Stimulated activated naive CD4-positive, alpha-beta T cell (primary cell): Measurements from ENCODE around the gene KLHL14.
A peak's percentile ranks its signal among the peaks of the same experiment; 100 is the strongest.
"Not testable (repeated sequence)": the region's sequence is repeated elsewhere in the genome, so short reads cannot be mapped to it uniquely, and the experiment has no call there.

Experiments
- DNase-seq, 6 experiments: peaks; one replicate each; lab custom pipeline; 2025; lab: John Stamatoyannopoulos, UW

The KLHL14 gene

DNA sequence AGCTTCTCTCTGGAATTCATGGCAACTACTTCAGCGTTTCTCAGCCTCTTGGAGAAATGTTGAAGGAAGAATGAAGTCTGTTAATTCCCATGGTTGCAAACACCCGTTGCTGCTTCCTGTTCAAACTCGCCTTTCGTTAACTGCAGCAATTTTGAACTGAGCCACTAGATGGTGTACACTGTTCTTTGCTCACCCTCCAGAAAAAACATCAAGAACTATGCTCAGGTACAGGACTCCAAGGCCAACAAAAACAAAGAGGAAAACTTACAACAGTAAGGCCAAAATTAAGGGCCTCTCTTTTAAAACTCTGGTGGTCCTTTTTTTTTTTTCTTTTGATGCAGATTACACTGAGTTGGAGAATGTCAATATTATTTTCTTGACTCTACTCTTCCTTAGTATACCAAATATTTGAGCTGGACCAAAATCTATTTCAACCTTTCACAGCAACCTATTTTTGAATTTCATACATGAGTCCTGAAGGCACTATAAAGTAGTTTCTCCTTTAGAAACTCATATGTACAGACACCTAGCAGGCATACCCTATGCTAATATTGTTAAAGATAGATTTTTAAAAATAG, 58.2 kb downstream of the KLHL14 start:
- peak in 2 of 6 experiments; percentile 2 to 7 for DNase-seq

- DNase-seq = no peak
Observed at GRCh38 chr18:32712860-32713259, 60.0 kb downstream of the KLHL14 start.

- no peak for DNase-seq
Observed at GRCh38 chr18:32711862-32712261, 61.0 kb downstream of the KLHL14 start.

GRCh38 chr18:32707586-32707985, 65.2 kb downstream of the KLHL14 start:
- DNase-seq = no peak

DNA sequence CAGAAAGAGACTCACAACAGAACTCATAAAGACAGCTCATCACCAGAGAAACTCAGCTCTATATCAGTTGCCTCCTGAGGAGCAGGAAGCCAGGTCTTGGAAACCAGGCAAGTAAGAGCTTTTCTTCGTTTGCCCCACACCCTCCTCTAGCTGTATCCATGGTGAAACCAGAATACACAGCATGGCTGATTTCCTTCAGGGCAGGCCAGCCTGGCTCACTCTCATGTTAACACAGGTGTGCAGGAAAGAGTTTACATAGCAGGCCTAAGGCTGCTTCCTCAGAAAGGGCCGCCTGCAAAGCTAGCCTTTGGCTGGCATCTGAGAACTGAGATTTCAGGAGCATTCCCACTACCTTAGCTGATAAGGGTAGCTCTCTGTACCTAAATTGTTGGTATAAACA, 65.7 kb downstream of the KLHL14 start:
- DNase-seq = no peak

DNA sequence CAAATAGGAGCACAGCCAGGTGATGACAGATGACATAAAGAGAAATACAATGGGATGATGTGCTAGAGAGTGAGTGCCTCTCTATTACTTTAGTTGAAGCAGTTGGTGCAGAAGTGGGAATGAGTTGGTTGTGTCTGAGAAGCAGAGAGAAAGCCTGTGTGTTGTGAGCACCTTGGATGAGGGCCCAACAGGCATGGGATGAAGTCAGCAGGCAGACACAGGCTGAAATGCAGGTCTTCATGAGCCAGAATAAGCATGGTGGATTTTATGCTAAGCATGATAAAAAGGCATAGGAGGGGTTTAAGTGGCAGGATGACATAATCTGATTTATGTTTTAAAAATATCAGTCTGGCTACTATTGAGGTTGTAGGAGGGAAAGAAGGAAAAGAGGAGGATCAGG, 71.5 kb downstream of the KLHL14 start:
- DNase-seq = no peak

DNA sequence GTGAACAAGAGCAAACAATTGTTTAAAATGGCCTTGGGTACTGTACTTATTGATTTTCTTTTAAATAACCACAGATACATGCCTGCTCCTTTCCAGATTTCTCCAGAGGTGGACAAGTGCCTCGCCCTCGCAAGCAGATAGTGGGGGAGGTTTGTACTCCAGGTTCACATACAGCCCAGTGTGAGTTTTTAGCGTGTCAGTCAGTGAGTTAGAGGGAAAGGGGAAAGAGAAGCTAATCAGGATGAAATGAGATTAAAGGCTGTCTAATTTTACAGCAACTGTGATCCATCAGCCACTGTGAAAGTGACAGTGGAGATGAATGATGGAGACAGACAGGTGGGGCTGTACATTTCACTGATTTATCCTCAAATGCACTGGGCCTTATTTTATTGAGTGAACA, 74.7 kb downstream of the KLHL14 start:
- no peak for DNase-seq

DNA sequence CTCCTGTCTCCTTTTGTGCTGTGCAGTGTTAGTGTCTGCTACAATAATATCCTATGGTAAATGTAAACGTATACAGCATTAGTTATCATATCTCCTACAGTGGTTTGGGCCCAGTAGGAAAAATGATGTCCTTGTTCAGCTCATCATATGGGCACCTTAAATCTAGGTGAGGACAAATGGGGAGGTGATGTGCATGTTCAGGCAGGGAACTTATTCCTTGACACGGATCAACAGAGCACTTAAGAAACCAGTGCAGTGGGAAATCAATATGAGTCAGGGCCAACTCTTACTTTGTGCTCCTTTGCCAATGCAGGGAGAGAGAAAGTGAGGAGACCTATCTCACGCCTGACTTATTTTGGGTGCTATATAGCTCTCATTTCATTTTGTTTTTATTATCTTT, 76.4 kb downstream of the KLHL14 start:
- no peak for DNase-seq

DNA sequence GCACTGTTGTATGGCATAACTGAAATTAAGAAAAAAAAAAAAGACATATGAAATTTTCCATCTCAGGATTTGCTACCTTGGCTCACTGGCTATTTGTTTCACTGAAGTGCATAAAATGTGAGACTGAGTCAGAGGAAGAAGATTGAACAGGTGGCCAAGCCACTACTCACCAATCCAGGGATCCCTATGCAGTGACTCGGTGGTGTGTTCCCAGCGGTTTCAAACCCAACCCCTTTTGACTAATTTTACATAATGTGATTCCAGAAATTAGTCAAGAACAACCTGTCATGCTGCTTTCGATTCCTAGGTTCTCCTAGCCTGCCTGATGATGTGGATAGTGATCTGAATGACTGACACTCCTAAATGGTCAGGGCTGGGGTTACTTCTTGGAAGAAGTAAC, 77.3 kb downstream of the KLHL14 start:
- DNase-seq = no peak

- DNase-seq = no peak
Observed at GRCh38 chr18:32688821-32689220, 84.0 kb downstream of the KLHL14 start.

GRCh38 chr18:32684940-32685339, 87.9 kb downstream of the KLHL14 start:
- no peak for DNase-seq

DNA sequence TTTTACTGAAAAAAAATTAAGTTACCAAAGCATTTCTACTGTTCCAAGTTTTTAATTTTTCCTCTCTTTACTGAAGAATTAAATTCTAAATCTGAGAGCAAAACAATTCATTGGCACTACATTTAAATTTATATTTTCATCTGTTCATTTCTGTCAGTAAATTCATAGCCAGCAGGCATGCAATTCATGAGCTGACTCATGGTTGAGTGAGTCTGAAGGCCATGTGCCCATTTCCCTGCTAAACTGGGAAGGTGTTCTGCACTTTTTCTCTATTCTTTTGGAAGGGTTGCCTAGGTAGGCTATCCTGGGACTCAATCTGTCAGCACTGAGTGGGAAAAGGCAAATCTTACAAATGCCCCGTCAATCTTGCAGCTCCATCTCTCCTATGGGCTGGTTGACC, 88.7 kb downstream of the KLHL14 start:
- DNase-seq = no peak

- DNase-seq = no peak
Observed at GRCh38 chr18:32683044-32683443, 89.8 kb downstream of the KLHL14 start.

DNA sequence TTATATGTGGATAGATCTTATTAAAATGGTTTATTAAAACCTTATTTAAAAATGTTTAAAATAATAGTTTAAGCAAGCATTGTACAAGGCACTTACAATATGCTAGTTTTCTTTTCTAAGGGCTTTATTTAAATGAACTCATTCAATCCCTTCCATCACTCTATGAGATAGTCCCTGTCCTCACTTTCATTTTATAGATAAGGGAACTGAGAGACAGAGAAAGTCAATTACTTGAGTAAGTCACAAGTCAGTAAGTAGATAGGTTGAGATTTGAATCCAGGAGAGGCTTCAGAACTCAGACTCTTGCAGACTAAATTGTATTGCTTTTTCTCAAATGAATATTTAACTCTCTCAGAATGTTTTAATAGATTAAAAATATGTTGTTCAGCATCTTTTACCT, 95.2 kb downstream of the KLHL14 start:
- DNase-seq = no peak

DNA sequence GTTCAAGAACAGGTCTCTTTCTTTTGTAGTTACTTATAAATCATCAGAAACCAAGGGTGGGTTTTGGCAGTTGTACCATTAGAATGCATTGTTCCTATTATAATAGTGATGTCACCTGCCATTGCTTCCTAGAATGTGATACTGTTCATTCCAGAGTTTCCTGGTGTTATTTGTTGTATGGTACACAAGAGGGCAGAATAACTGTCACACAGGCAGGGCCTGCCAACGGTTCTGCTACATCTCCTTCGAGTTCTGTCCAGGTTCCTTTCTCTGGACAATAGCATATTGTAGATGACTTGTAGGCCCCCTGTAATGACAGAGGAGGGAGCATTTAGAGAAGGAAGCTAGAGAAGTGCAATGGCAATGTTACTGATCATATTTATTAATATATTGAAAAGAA, 98.3 kb downstream of the KLHL14 start:
- no peak for DNase-seq

DNA sequence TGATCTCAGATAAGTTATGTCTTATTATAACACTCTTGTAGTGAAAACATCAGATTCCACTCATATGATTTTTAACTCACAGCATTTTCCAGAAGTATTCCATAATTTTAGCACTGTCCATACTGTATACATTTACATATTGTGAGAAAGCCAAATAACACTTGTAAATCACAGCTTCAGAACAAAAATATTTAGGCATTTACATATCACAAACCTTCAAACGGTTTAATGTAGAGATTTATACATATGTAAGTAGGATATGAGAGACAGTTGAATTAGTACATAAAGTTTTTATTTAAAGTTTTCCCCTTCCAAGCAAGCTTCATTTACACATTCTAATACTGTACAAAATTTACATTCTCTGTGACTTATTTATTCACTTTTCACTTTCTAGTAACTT, 100.4 kb downstream of the KLHL14 start:
- no peak for DNase-seq

DNA sequence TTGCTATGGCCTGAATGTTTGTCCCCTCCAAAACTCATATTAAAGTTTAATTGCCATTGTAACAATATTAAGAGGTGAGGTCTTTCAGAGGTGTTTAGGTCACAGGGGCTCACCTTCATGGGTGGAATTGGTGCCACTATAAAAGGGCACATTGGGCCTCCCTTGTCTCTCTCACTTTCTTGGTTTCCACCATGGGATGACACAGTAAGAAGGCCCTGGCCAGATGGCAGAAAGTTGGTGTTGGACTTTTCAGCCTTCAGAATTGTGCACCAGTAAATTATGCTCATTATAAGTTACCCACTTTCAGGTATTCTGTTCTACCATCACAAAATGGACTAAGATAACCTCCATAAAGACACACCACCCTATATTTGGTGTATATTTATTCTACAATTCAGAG, 102.1 kb downstream of the KLHL14 start:
- DNase-seq = no peak

- DNase-seq = no peak
Observed at GRCh38 chr18:32669549-32670165, 103.2 kb downstream of the KLHL14 start.

DNA sequence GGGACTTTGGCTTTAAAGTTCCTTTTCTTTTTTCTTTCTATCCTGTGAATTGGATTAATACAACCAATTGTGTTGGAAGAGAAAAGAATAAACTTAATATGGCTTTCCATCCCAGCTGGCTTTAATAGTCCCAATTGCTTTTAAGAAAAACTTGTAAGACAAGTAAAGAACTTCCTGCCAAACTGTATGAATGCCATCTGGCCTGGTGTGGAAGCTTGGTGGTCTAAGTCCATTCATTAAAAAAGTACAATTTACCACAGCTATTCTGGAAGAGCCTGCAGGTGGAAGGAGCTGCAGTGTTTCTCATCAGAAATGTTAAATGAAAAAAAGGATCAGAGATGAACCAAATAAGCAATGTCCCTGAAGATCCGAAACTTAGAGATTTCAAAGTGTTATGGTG, 103.9 kb downstream of the KLHL14 start:
- no peak for DNase-seq

DNA sequence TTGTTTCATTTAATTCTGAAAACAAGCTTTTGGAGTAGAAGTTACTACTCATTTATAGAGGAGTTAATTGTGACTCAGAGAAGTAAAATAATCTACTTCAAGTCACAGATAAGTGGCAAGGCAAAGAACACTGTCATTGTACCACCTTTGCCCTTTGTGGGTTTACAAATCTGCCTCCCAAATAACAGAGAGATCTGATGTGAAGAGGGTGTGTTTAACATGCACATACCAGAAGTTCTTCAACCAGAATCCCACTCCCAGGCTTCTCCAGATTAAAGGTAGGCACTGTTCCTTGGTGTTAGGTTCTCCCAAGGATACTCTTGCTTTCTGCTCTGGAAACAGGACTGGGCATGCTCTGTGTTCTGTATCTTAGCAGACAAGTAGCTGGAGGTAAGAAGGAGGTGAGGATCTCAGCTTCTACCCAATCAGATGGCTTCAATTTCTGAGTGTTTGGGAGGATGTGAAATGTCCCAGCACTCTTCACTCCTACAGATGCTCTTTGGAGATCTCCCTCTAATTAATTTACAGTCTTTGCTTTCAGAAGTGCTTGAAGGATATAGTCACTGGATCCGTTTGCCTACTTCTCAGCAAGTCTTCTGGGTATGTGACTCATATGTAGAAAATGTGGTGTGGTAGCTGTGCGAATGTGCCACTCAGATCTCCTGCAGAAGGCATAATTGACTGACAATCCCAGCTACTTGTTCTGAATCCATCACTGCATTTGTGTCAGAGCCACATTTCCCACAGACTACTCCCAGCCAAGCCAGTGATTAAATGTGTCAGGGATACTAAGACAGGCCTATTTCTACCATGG, 111.1 kb downstream of the KLHL14 start:
- DNase-seq = no peak

- DNase-seq = not testable (repeated sequence)
Observed at GRCh38 chr18:32654507-32654906, 118.3 kb downstream of the KLHL14 start.

DNA sequence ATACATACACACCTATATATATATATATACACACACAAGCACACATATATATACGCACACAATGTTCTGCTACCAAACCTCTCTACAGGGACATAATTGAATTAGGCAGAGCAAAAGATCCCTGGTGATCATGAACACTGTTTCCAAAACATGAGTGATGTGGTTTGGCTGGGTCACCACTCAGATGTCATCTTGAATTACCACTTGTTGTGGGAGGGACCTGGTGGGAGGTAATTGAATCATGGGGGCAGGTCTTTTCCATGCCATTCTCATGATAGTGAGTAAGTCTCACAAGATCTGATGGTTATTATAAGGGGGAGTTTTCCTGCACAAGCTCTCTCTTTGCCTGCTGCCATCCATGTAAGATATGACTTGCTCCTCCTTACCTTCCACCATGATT, 135.2 kb downstream of the KLHL14 start:
- not testable (repeated sequence) for DNase-seq

- no peak for DNase-seq
Observed at GRCh38 chr18:32637226-32637625, 135.6 kb downstream of the KLHL14 start.
